ENCODE measurements around the gene DHX16.
"Not testable (repeated sequence)": the region's sequence is repeated elsewhere in the genome, so short reads cannot be mapped to it uniquely, and the experiment has no call there.

The DHX16 gene

DNA sequence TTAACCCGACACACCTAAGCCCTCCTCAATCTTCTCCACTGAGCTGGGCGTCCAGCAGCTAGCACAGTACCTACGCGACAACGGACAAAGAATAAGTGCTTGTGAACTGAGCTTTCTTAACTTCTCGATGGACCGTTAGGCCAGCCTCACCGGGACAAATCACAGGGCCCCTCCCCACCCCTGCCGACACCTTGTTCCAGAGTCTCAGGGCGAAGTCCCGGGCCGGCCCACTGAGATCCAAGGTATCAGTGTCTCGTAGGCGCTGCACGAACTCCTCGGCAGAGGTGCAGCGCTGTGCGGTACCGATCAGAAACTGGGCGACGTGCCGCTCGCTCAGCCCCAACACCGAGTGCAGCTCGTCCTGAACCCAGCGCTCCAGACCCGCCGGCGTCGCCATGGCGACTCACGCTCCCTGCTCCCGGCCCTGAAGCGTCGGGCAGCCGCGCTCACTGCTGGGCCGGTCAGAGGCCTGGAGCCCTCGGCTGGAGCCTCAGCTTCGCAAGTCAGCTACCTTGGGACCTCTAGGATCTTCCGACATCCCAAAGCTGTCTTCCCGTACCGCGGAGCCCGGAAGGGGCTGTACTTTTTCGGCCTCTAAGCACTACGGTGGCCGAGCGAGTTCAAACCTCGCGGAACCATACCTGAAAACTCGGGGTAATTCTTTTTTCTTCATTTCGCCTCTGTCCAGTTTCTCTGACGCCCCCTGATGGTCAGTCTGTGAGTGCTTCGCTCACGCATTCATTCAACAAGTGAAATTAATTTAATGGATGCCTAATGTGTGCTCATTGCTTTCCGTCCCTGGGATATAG is at the start of gene DHX16:
TSS of gene DHX16 (minus strand) at position 562 of the 809 bp plus-strand sequence. CDS start at position 397, 165 bp downstream.
- peak; percentile 94 for DNase-seq

DNA sequence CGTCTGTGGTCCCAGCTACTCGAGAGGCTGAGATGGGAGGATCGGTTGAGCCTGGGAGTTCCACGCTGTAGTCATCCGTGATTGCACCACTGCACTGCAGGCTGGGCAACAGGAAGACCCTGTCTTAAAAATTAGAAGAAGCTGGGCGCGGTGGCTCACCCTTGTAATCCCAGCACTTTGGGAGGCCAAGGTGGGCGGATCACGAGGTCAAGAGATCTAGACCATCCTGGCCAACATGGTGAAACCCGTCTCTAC is 49.1 kb upstream of the DHX16 start:
- DNase-seq, result not testable (repeated sequence)

DNA sequence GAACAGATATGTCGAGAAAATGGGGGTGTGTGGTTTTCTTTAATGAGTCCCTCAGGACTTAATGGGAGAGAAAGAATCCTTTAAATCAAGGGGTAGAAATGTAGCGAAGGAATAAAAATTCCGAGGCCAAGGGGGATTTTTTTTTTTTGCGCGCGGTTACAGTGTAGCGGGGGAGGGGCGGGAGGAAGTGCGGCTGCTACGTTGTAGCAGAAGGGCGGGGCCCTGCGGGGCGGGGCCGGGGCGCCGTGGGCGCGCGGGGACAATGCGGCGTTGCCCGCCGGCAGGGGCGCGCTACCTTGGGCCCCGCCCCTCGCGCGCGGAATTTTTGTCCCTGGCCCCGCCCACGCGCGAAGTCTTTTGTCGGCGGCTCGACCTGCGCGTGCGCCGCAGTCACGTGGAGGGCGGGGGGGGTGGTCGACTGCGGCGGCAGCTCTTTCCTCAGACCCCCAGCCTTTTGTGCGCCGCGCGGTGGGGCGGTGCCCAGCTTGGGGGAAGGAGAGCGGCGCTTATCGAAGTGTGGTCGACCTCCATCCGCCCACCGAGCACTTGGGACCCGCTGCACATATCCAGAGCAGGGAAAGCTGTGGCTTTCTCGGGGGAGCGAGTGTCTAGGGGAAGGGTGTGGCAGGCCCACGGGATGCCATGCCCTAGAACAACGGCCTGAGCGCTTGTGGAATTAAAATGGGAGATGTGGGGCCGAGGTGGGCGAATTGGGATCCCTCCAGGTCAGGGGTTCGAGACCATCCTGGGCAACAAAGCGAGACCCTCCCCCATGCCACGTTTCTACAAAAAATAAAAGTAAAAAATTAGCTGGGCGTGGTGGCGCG is 48.6 kb upstream of the DHX16 start:
- peak; percentile 97 for DNase-seq

DNA sequence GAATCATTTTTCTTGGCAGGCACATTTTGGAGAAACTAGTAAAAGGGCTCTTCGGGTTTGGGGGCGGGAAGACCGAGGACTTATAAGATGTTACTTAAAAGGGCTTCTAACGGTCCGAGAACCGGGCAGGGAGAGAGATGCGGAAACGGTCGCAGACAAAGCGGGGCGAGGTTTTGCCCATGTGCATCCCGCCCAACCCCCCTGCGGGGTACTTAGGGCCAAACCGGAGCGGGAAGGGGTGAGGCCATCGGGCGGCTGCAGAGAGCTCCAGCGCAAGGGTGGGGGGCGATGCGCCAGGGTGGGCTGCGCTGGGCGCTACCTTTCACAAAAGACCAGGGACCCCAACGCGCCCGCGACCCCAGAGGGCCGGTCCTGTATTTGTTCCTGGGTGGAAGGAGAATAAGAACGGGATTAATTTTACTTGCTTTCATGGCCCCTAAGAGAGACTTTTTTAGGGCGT is 48.0 kb upstream of the DHX16 start:
- peak; percentile 72 for DNase-seq

DNA sequence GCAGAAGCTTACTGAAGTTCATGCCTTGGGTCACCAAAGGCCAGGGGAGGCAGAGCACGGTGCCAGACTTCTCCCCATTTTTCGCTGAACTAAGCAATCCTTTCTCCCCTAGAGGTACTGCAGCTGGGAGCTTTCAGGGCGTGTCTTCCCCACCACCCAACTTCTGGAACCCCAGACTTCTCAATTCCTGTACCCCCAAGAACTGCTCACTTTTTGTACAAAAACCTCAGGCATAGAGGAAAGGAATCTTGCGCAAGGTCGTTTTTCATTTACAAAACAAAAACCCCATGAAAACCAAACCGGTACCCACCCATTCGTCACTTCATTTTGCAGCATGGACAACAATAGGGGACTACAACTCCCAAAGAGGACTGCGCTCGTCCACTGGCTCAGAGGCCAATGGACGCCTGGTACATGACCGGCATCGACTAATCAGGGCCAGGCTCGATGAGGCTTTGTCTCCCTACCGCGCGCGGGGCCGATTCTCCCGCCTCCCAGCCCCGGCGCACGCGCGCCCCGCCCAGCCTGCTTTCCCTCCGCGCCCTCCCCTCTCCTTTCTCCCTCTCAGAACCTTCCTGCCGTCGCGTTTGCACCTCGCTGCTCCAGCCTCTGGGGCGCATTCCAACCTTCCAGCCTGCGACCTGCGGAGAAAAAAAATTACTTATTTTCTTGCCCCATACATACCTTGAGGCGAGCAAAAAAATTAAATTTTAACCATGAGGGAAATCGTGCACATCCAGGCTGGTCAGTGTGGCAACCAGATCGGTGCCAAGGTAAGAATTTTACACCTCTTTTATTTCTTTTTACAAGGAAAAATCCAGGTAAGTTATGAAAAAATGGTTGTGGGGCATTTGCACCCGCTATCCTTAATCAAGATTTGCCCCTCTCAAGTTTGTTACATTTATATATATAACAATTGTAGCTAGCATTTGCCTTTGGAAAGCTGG is 47.3 kb upstream of the DHX16 start, which contains the start of gene TUBB:
TSS of gene TUBB (plus strand) at position 562 of the 947 bp plus-strand sequence. CDS start at position 717, 155 bp downstream.
- peak; percentile 96 for DNase-seq

- DNase-seq, result no peak
Measured at GRCh38 chr6:30719356-30719755, 46.5 kb upstream of the DHX16 start.

DNA sequence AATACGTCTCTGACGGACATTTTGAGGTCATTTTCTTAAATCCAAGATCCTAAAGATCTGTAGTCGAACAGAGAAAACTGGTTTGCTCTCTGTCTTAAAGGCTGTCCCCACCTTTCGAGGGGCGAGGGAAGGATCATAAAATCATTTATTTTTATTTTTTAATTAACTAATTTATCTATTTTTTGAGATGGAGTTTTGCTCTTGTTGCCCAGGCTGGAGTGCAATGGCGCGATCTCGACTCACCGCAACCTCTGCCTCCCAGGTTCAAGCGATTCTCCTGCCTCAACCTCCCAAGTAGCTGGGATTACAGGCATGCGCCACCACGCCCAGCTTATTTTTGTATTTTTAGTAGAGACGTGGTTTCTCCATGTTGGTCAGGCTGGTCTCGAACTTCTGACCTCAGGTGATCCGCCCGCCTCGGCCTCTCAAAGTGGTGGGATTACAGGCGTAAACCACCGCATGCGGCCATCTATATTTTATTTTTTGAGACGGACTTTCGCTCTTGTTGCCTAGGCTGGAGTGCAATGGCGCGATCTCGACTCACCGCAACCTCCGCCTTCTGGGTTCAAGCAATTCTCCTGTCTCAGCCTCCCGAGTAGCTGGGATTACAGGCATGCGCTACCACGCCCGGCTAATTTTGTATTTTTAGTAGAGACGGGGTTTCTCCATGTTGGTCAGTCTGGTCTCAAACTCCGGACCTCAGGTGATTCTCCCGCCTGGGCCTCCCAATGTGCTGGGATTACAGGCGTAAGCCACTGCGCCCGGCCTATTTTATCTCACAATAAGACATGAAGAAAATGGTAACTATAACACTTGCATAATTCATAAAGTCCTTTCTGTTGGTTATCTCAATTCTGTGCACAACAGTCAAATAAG is 45.3 kb upstream of the DHX16 start:
- DNase-seq, result not testable (repeated sequence)

DNA sequence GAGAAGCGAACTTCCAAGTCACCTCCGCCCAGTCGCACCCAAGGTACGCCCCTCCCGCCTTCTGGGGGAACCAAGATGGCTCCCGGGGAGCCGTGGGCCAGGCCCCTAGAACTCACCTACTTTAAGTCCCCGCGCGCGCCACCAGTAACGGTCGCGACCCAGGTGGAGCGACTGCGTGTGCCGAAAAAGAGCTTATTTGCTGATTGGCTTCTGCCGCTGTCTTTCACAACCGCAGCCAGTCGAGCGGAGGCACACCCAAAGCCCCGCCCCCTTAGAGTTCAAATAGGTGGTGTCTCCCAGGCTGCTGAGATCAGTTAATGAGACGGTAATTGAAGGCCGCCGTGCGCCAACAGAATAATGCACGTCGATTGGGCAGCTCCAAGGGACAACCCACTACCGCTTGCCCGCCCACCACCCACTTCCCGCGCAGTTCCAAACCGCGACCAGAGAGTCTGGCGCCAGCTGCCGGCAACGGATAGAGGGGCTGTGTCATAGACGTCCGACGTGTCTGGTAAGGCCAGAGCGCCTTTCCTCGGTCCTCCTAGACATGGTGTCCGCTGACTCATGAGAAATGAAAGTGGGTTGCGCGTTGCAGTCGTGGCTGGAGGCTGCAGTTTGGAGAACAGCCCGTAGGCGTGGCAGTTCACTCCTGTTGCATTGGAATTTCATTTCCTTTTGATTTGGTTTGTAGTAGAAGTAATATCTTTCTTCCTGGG is 44.5 kb upstream of the DHX16 start, which contains the start of gene MDC1:
TSS of gene MDC1 (minus strand) at position 153 of the 716 bp plus-strand sequence. CDS start 2,106 bp downstream, outside the sequence.
- peak; percentile 99 for DNase-seq

DNA sequence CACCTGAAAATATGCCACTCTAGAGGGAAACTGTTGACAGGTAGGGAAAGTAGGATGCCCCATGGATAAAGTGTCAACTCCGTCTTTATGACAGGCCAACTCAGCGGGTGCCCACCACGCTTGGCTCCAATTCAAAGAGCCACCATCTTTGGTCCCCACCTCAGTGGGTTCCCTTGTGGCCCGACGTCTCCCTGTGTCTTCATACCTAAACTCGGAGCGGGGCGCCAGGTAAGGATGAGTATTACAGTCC is 44.0 kb upstream of the DHX16 start:
- DNase-seq, result no peak

- no peak for DNase-seq
Measured at GRCh38 chr6:30714263-30714662, 41.5 kb upstream of the DHX16 start.

DNA sequence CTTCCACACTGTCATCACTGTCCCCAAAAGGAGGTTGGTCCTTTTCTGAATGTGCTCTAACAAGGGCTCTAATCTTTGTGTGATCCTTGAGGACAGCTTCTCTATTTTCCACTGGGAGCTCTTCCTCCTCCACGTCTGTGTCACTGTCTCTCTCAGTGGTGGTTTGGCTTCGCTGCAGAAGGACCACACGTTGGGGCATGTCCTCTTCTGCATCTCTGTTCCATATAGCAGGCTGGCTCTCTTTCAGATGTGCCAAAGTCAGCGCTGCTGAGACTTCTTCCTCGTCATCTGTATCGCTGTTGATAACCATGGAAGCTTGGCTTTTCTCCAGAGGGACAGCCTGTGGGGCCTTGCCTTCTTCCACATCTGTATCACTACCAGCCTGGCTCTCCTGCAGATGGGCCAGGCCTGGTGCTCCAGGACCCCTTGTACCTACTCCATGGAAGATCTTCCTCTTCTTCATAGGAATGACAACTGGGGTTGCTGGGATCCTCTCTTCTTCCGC is 39.7 kb upstream of the DHX16 start:
- no peak for DNase-seq

DNA sequence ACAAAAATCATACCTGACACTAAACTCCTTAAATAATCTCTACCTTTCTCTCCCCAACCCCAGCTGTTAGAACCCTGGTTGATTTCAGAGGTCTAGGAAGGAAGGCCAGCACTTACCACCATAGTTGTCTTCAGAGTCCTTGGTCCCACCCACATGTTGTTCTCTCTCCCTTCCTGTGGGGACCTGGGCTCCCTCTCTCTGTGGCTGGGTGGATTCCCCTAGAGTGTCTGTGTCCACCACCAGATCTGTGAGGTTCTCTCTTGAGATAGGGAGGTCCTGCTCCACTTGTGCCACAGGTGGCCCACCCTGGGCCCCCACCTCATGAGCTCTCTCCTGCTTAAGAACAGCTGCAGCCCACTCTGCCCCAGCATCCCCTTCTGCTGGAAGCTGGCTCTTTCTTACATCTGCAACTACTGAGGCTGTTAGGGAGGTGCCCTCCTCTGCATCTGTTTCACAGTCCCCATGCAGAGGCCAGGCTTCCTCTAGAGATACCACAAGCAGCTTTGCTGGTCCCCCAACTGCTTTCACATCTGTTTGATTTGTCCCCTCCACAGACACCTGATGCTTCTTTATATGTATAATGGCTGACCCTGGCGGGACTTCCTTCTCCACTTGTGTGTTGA is 39.1 kb upstream of the DHX16 start:
- DNase-seq, result no peak

GRCh38 chr6:30709101-30709868 is 36.5 kb upstream of the DHX16 start:
- no peak for DNase-seq

GRCh38 chr6:30707281-30707850 is 34.6 kb upstream of the DHX16 start:
- no peak for DNase-seq

DNA sequence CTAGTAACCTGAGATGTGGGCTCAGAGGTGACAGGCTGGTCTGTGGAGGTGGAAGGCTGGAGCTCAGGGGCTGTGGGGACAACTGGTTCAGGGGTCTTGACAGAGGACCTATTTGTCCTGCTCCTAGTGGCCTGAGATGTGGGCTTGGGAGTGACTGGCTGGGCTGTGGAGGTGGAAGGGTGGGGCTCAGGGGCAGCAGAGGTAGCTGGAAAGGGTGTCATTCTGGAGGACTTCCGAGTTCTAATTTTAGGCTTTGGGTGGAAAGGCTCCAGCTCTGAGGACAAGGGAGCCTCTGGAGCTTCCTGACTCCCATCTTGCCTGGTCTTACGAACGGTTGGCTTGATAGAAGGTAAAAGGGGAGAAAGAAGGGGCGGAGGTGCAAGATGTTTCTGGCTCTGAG is 32.8 kb upstream of the DHX16 start:
- no peak for DNase-seq

DNA sequence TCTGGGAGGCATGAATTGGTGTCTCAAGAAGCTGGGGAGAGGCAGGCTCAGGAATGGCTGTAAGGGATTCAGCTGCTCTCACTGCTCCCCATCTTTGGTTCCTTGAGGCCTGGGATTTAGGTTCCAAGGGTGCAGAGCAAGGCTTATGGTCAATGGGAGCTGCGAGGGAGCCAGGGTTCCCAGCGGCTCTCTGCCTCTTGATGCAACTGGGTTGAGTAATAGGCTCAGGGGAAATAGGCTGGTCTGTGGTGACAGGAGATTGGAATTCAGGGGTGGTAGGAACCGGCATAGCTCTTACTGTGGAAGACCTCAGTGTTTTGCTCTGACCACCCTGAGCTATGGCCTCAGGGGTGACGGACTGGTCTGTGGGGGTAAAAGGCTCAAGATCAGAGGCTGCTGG is 31.0 kb upstream of the DHX16 start:
- DNase-seq, result no peak

GRCh38 chr6:30703011-30703410 is 30.2 kb upstream of the DHX16 start:
- no peak for DNase-seq

DNA sequence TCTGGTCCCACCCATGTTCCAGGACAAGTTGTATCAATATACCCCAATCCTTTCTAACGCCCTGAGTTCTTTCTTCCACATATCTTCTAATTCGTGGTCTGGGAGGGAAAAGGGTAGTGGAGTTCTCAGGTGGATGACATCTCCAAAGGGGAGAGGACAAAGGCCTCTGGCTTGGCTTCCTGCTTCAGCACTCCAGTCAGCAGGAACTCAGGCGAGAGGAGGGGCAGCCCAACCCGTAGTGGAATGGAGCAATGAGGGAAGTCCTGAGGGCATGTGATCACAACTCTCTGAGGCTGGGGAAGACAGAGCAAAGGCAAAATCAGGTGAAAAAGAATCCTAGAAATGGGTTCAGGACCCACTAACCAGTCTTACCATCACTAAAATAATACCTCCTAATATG is 27.5 kb upstream of the DHX16 start:
- DNase-seq, result no peak

- DNase-seq, result no peak
Measured at GRCh38 chr6:30696432-30696831, 23.6 kb upstream of the DHX16 start.

Measured in stimulated activated CD4-positive, alpha-beta T cell treated with anti-CD3 and anti-CD28 coated beads, Interleukin-4, amount 100 ng/mL, for 24 hours (primary cell).